Hematopoietic multipotent progenitor cell (in vitro differentiated cells): ENCODE measurements around the gene RAB32. TPM values are rescaled to one million over a fixed set of nuclear protein-coding genes. Genes with fewer than 3 reads are reported as not detected.
"Not testable (repeated sequence)": the region's sequence is repeated elsewhere in the genome, so short reads cannot be mapped to it uniquely, and the experiment has no call there.

Source experiments
- DNase-seq, 3 donors: peaks; one replicate each; pipeline ENCODE4 v3.0.0-alpha.2; 2011 to 2015; ENCODE audit warnings: low read depth in 2 of 3, low spot score in 2 of 3
- total RNA-seq: library from RNA; depleted of rRNA; stranded (reverse); fragments of >200 nt; gene quantifications from one replicate; pipeline ENCODE4 v1.2.3, GENCODE V29; 2012

RAB32 gene
- 33.1 TPM for total RNA-seq

GRCh38 chr6:146543211-146543939, at the start of gene RAB32:
TSS of gene RAB32 (plus strand) at chr6:146543833. CDS start at chr6:146543872, 39 bp downstream.
- DNase-seq: peak in 2 of 3 donors; percentile 87 to 90

- no peak for DNase-seq
Measured at GRCh38 chr6:146498309-146498708, 45.3 kb upstream of the RAB32 start.

- DNase-seq: no peak
Measured at GRCh38 chr6:146503096-146503495, 40.5 kb upstream of the RAB32 start.

GRCh38 chr6:146515212-146515611, 28.4 kb upstream of the RAB32 start:
- DNase-seq: no peak

GRCh38 chr6:146526192-146526591, 17.4 kb upstream of the RAB32 start:
- DNase-seq: no peak

GRCh38 chr6:146532702-146533101, 10.9 kb upstream of the RAB32 start:
- DNase-seq: no peak

- no peak for DNase-seq
Measured at GRCh38 chr6:146542881-146543210, 787 bp upstream of the RAB32 start.

- peak in 2 of 3 donors; percentile 24 to 38 for DNase-seq
Measured at GRCh38 chr6:146543940-146544615, 445 bp downstream of the RAB32 start.

GRCh38 chr6:146544616-146545182, 1.1 kb downstream of the RAB32 start:
- no peak for DNase-seq

- peak in 1 of 3 donors; percentile 36 for DNase-seq
Measured at GRCh38 chr6:146545581-146545980, 1.9 kb downstream of the RAB32 start.

- peak in 1 of 3 donors; percentile 19 for DNase-seq
Measured at GRCh38 chr6:146546443-146547043, 2.9 kb downstream of the RAB32 start.

GRCh38 chr6:146547889-146548288, 4.3 kb downstream of the RAB32 start:
- no peak for DNase-seq

GRCh38 chr6:146548898-146549374, 5.3 kb downstream of the RAB32 start:
- DNase-seq: peak in 1 of 3 donors; percentile 32

GRCh38 chr6:146550911-146551310, 7.3 kb downstream of the RAB32 start:
- no peak for DNase-seq

GRCh38 chr6:146551545-146551944, 7.9 kb downstream of the RAB32 start:
- no peak for DNase-seq

GRCh38 chr6:146553377-146554135, 9.9 kb downstream of the RAB32 start:
- DNase-seq: no peak

GRCh38 chr6:146560607-146561006, 17.0 kb downstream of the RAB32 start:
- DNase-seq: peak in 1 of 3 donors; percentile 8

- DNase-seq: not testable (repeated sequence)
Measured at GRCh38 chr6:146566661-146567060, 23.0 kb downstream of the RAB32 start.

GRCh38 chr6:146568619-146569018, 25.0 kb downstream of the RAB32 start:
- DNase-seq: not testable (repeated sequence)

GRCh38 chr6:146574211-146574610, 30.6 kb downstream of the RAB32 start:
- no peak for DNase-seq

- DNase-seq: no peak
Measured at GRCh38 chr6:146578054-146578453, 34.4 kb downstream of the RAB32 start.
